Kidney epithelial cell (primary cell): ENCODE results near the gene ACBD3. TPM values are rescaled to one million over a fixed set of nuclear protein-coding genes. Genes with fewer than 3 reads are reported as not detected.

Source experiments
- DNase-seq: peaks from one replicate; pipeline ENCODE4 v3.0.0-alpha.2; 2010; ENCODE audit warnings: low read depth
- H3K27me3 ChIP-seq: 2 replicates; pipeline ENCODE4 v1.6.0; 2011; ENCODE audit warnings: low read length; ENCODE audit not compliant: control insufficient read depth, insufficient read depth
- H3K36me3 ChIP-seq: 2 replicates; pipeline ENCODE4 v1.5.1; 2011; ENCODE audit warnings: low read length; ENCODE audit not compliant: control insufficient read depth, insufficient read depth
- H3K4me3 ChIP-seq: 2 replicates; pipeline ENCODE4 v1.5.1; 2011; ENCODE audit warnings: low read depth, mild to moderate bottlenecking, control low read depth, low read length
- CTCF ChIP-seq: IDR thresholded peaks from 2 replicates; pipeline ENCODE4 v1.5.1; 2011; ENCODE audit warnings: mild to moderate bottlenecking, moderate library complexity, low read length, control low read depth, inconsistent platforms; ENCODE audit not compliant: insufficient read depth, poor library complexity, severe bottlenecking
- total RNA-seq: library from RNA; depleted of rRNA; stranded (reverse); fragments of >200 nt; gene quantifications from 2 replicates; pipeline ENCODE4 v1.2.3, GENCODE V29; 2015

Gene ACBD3
- total RNA-seq, 1 donor from 2014 or later: 46.3 TPM

DNA sequence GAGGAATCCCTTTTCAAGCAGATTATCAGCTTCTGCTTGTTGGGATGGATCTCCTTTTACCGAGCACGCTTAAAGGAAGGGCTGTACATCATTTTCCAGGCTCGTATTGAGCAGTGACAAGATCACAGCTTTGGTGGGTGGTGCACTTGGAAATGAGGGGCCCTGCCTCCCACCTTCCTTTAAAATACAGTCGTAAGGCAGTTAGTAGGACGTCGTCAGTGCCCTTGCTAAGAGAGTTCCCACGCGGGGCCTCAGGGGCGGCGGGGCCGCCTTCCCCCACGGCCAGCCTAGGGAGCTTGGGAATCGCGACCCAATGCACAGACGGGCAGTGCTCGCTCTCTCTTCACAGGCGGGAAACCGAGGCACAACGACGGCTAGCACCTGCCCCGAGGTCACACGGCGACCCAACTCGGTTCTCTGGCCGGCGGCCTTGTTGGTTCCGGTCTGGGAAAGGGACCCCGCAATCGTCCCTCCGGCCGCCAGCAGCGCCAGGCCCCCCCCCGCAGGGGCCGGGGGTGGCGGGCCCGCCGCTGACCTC lies 65.4 kb downstream of the ACBD3 start:
- no peak for TF ChIP-seq CTCF
- H3K27me3 ChIP-seq: no peaks in the 10 kb centered on the region
- no peak for DNase-seq

DNA sequence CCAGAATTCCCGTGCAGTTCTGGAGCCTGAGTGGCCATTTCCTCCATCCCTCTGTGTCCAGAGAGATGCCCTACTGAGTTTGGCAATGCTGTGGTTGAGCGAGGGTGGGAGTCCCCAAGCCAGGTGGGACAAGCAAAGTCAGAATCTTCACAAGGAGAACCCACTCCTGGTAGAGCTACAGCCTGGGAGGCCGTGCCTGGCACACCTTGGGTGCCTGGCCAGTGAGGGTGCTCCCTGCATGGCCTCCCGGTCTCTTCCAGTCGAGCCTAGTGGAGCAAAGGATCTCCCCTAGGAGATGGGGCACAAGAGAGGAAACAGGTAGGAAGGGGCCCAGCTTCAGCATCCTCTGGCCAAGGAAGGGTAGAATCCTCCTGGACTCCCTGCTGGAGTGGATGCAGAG lies 66.1 kb downstream of the ACBD3 start:
- no peak for TF ChIP-seq CTCF
- no peaks in the 10 kb centered on the region for H3K36me3 ChIP-seq
- no peak overlapping the region for H3K4me3 ChIP-seq
- no peak for DNase-seq
- H3K27me3 ChIP-seq: no peaks in the 10 kb centered on the region

More for the DNA sequence above, 65.4 kb downstream of the ACBD3 start:
- Histone ChIP-seq H3K36me3 (no peaks in the 10 kb centered on the region), H3K4me3 (peak overlapping the region; percentile 20)

- Histone ChIP-seq H3K27me3 (no peaks in the 10 kb centered on the region), H3K4me3 (no peak overlapping the region), H3K36me3 (no peaks in the 10 kb centered on the region)
- no peak for DNase-seq
- no peak for TF ChIP-seq CTCF
Measured at GRCh38 chr1:226119169-226119568, 67.4 kb downstream of the ACBD3 start.

- no peaks in the 10 kb centered on the region for H3K27me3 ChIP-seq
- no peak for DNase-seq
- no peaks in the 10 kb centered on the region for H3K36me3 ChIP-seq
- H3K4me3 ChIP-seq: no peak overlapping the region
- TF ChIP-seq CTCF: no peak
Measured at GRCh38 chr1:226118357-226118756, 68.2 kb downstream of the ACBD3 start.

- no peak overlapping the region for H3K4me3 ChIP-seq
- no peak for DNase-seq
- TF ChIP-seq CTCF: no peak
- no peaks in the 10 kb centered on the region for H3K36me3 ChIP-seq
- no peaks in the 10 kb centered on the region for H3K27me3 ChIP-seq
Measured at GRCh38 chr1:226117330-226117729, 69.2 kb downstream of the ACBD3 start.

- Histone ChIP-seq H3K27me3 (no peaks in the 10 kb centered on the region), H3K36me3 (no peaks in the 10 kb centered on the region), H3K4me3 (no peak overlapping the region)
- no peak for DNase-seq
- TF ChIP-seq CTCF: no peak
Measured at GRCh38 chr1:226116673-226117072, 69.9 kb downstream of the ACBD3 start.
